K562 (cell line): Measurements from ENCODE around the gene MRGPRE.

Source experiments
- ATF1 ChIP-seq, 2 experiments: fragments of 450-650 bp in 1 of 2; IDR thresholded peaks; 2 replicates each; pipeline ENCODE4 v1.6.1; 2016; ENCODE audit warnings: missing compliant biosample characterization in 1 of 2, missing genetic modification characterization in 1 of 2
- CBX1 ChIP-seq: sonication (generic); IDR thresholded peaks from 2 replicates; pipeline ENCODE4 v1.6.1; 2016; ENCODE audit warnings: antibody characterized with exemption, low read depth, mild to moderate bottlenecking
- EZH2 ChIP-seq: IDR thresholded peaks from 2 replicates; pipeline ENCODE4 v1.6.1; 2012; ENCODE audit warnings: low read depth, mild to moderate bottlenecking, inconsistent platforms, low read length, borderline replicate concordance
- JUND ChIP-seq, 2 experiments: IDR thresholded peaks; 2 replicates in 1 of 2; 3 replicates in 1 of 2; pipeline ENCODE4 v1.6.1; 2011; ENCODE audit warnings: borderline replicate concordance in 2 of 2, low read depth in 2 of 2, low read length in 2 of 2, improper control_type of control experiment in 1 of 2, missing biosample characterization in 1 of 2, missing genetic modification characterization in 1 of 2, missing genetic modification reagents in 1 of 2
- KDM1A ChIP-seq, 2 experiments: fragments of 450-650 bp; IDR thresholded peaks; 2 replicates each; pipeline ENCODE4 v1.6.1; 2016; ENCODE audit warnings: mild to moderate bottlenecking in 2 of 2
- PHTF2 ChIP-seq: fragments of 250-450 bp; sonication (Bioruptor Pico); IDR thresholded peaks from 2 replicates; pipeline ENCODE4 v1.5.0; 2021; ENCODE audit warnings: mild to moderate bottlenecking
- SMARCA4 ChIP-seq: fragments of 450-650 bp; IDR thresholded peaks from 2 replicates; pipeline ENCODE4 v1.6.1; 2016
- ZFP36 ChIP-seq: fragments of 150-350 bp; IDR thresholded peaks from 2 replicates; pipeline ENCODE4 v1.6.1; 2018; ENCODE audit warnings: low read length, low read depth; ENCODE audit not compliant: partially characterized antibody
- ZKSCAN1 ChIP-seq: fragments of 150-350 bp; IDR thresholded peaks from 2 replicates; pipeline ENCODE4 v1.6.1; 2016; ENCODE audit warnings: low read depth, low read length
- ZNF133 ChIP-seq: fragments of 250-450 bp; sonication (Bioruptor Pico); IDR thresholded peaks from 2 replicates; pipeline ENCODE4 v1.4.0; 2020; ENCODE audit warnings: mild to moderate bottlenecking
- ZNF316 ChIP-seq: fragments of 450-650 bp; IDR thresholded peaks from 2 replicates; pipeline ENCODE4 v1.6.1; 2016
- TF ChIP-seq, protein P1 (sequence below), 3 experiments: IDR thresholded peaks in 2 of 3; conservative IDR thresholded peaks in 1 of 3; 2 replicates each; pipeline ENCODE4 v1.5.1; 2011 to 2012; ENCODE audit warnings: low read length in 3 of 3, mild to moderate bottlenecking in 3 of 3, control low read depth in 2 of 3, improper control_type of control experiment in 1 of 3, inconsistent platforms in 1 of 3, low read depth in 1 of 3, mixed read lengths in 1 of 3, moderate library complexity in 1 of 3; ENCODE audit not compliant: insufficient read depth in 2 of 3
- TF ChIP-seq, protein P2 (sequence below), 3 experiments: fragments of 200-800 bp in 1 of 3; fragments of 250-450 bp in 1 of 3; fragments of 450-650 bp in 1 of 3; sonication (Bioruptor Pico) in 1 of 3; sonication (Bioruptor generic) in 1 of 3; formaldehyde crosslinking in 1 of 3; IDR thresholded peaks; 2 replicates each; pipeline versions ENCODE4 v1.6.1 to v1.8.0; 2016 to 2022; ENCODE audit warnings: mild to moderate bottlenecking in 2 of 3, missing genetic modification characterization in 2 of 3, missing compliant biosample characterization in 1 of 3, moderate library complexity in 1 of 3

DNA sequence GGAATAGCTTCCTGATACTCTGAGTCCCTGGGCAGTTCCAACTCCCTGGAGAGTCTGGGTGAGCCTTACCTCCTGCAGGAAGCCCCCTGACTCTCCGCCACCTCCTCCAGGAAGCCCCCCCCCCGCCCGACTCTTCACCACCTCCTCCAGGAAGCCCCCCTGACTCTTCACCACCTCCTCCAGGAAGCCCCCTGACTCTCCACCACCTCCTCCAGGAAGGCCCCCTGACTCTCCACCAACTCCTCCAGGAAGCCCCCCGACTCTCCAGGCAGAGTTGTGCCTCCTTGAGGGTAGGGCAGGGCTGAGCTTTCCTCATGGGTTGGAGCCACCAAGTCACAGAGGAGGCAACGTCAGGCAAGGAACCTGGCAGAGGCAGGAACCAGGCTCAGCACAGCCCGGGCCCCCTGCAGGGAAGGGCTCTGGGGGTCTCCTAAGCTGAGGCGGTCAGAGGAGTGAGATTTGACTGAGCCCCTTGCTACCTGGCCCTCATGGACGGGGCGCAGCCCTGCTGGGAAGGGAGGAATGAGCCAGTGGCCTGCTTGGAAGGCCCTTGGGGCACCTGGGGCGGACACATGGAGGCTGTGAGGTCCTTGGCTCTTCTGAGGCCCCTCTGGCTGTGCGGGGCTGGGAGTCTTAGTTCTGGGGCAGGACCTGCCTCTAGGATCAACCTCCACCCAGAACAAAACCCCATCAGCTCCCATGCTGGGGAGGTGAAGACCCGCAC lies 31.7 kb downstream of the MRGPRE start:
- TF ChIP-seq ZFP36 (peak; percentile 96), JUND (IDR thresholded peaks at IDR 0.05; ENCODE audit: borderline replicate concordance, low read depth, low read length) (no peak), JUND (tag; IDR thresholded peaks at IDR 0.05; ENCODE audit: borderline replicate concordance, low read depth, low read length) (no peak), CBX1 (no peak), KDM1A (IDR thresholded peaks at IDR 0.05) (no peak), SMARCA4 (no peak), ATF1 (CRISPR knock-in tag; IDR thresholded peaks at IDR 0.05) (no peak), ATF1 (tag; IDR thresholded peaks at IDR 0.05) (no peak), ZNF133 (no peak), EZH2 (no peak), PHTF2 (CRISPR knock-in tag) (no peak), ZNF316 (no peak), ZKSCAN1 (no peak)
- TF ChIP-seq, protein P1, sequence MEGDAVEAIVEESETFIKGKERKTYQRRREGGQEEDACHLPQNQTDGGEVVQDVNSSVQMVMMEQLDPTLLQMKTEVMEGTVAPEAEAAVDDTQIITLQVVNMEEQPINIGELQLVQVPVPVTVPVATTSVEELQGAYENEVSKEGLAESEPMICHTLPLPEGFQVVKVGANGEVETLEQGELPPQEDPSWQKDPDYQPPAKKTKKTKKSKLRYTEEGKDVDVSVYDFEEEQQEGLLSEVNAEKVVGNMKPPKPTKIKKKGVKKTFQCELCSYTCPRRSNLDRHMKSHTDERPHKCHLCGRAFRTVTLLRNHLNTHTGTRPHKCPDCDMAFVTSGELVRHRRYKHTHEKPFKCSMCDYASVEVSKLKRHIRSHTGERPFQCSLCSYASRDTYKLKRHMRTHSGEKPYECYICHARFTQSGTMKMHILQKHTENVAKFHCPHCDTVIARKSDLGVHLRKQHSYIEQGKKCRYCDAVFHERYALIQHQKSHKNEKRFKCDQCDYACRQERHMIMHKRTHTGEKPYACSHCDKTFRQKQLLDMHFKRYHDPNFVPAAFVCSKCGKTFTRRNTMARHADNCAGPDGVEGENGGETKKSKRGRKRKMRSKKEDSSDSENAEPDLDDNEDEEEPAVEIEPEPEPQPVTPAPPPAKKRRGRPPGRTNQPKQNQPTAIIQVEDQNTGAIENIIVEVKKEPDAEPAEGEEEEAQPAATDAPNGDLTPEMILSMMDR (IDR thresholded peaks at IDR 0.05 in 2 of 3, conservative IDR thresholded peaks at IDR 0.05 in 1 of 3; ENCODE audit: insufficient read depth in 2 of 3, low read depth in 1 of 3, low read length in 3 of 3), result no peak
- TF ChIP-seq, protein P2, sequence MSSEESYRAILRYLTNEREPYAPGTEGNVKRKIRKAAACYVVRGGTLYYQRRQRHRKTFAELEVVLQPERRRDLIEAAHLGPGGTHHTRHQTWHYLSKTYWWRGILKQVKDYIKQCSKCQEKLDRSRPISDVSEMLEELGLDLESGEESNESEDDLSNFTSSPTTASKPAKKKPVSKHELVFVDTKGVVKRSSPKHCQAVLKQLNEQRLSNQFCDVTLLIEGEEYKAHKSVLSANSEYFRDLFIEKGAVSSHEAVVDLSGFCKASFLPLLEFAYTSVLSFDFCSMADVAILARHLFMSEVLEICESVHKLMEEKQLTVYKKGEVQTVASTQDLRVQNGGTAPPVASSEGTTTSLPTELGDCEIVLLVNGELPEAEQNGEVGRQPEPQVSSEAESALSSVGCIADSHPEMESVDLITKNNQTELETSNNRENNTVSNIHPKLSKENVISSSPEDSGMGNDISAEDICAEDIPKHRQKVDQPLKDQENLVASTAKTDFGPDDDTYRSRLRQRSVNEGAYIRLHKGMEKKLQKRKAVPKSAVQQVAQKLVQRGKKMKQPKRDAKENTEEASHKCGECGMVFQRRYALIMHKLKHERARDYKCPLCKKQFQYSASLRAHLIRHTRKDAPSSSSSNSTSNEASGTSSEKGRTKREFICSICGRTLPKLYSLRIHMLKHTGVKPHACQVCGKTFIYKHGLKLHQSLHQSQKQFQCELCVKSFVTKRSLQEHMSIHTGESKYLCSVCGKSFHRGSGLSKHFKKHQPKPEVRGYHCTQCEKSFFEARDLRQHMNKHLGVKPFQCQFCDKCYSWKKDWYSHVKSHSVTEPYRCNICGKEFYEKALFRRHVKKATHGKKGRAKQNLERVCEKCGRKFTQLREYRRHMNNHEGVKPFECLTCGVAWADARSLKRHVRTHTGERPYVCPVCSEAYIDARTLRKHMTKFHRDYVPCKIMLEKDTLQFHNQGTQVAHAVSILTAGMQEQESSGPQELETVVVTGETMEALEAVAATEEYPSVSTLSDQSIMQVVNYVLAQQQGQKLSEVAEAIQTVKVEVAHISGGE (CRISPR knock-in tag; IDR thresholded peaks at IDR 0.05), result no peak
